HG03039 (cell line): ENCODE data around the gene ALDH3B2.
"Not testable (repeated sequence)": the region's sequence is repeated elsewhere in the genome, so short reads cannot be mapped to it uniquely, and the experiment has no call there.

Experiments
- ATAC-seq: cut with Tn5 transposase; IDR thresholded peaks from one replicate; pipeline ENCODE4 v1.9.1; 2021; ENCODE audit warnings: mild to moderate bottlenecking, moderate library complexity; ENCODE audit not compliant: unreplicated experiment

Gene ALDH3B2

DNA sequence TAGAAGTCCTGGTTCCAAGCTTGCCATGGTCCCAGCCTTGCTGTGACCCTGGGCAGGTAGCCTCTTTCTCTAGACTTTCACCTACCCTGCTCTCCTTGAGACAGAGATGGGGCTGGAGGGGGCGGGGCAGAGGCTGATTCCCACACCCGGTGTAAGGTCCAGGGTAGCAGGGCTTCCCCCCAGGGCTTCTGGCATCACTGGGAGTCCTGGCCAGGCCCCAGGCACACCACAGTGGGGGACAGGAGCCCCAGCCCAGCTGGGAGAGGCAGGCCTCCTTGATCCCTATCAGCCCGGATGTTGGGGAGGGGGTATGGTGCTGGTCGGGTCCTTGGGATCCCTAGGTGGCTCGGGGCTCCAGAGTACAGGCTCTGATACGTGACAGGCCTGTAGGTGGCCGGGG is 43.0 kb downstream of the ALDH3B2 start:
- no peak for ATAC-seq

DNA sequence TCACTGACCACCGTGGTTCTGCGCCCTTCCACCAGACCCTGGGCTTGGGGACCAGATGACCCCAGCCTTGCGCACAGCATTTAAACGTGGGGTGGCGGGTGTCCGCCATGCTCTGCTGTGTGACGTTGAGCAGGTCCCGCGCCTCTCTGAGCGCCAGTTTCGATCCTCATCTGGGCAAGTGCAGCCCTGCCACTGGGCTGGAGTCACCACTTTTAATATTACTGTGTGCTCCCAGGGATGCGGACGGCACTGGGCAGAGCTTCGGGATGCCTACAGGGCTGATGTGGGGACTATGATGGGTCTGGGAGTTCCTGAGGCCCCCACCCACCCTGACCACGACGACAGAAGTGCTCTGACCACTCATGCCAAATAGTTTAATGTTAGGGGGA is 43.5 kb downstream of the ALDH3B2 start:
- no peak for ATAC-seq

DNA sequence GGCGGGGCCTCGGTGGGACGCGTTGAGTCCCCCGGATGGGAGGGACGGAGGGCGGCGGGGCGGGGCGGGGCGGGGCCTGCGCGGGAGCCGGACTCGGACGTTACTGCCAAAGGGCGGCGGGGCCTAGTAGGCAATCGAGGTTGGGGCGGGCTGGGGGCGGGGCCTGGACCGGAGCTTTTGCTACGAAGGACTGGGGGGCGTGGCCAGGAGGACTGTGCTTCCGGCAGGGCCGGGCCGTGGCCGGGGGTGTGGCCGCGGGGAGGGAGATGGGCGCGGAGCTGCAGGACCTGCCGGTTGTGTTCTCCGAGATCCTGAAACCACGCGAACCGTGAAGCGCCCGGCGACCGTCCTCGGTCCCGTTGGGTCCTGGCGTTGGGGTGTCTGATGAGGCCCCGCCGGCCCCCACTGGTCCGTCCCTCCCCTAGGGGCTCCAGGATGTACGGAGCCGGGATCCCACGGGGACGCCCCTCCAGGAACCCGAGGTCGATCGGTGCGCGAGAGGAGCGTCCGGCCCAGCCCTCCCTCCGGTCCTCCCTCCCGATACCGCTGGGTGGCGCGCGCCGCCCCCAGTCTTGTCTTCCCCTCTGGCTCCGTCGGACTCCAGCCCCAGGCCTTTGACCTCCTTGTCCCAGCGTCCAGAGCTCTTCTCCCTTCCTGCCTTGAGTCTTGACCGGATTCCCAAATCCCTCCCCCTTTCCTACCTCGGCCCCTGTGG is 44.0 kb downstream of the ALDH3B2 start:
- peak; percentile 54 for ATAC-seq

DNA sequence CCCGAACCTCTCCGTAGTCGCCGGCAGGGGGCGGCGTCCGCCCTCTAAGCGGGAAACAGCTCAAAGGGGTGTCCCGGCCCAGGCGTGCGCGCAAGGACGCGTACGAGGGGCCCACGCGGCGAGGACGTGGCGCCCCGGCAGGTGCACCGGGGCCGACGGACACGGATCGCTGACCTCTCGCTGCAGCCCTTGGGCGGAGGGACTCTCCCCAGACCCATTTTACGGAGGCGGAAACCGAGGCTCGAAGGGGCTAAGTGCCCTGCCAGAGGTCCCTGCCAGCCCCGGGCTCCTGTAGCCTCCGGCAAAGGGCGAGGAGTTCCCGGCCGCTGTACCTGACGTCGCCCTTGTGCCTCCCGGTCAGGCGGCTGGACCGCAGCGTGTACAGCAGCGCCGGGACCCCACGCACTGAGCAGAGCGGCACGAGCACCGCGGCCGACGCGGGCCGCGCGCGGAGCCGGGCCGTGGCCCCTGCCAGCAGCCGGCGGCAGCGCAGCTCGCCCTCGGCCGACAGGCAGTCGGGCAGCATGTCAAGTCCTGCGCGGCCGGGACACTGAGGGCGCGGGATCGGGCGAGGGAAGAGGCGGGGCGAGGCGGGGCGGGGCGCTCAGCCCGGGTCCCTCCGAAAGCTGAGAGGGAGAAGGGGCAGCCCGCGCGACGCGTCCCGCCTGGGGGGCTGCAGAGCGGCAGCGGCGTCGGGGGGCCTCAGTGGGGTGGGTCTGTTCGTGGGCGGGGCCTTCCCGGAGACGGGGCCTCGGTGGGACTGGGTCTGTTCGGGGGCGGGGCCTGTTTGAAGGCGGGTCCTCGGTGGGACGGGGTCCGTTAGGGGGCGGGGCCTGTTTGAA is 44.8 kb downstream of the ALDH3B2 start, which contains the start of gene NUDT8:
NUDT8 (minus strand) TSS at position 552 of the 842 bp plus-strand sequence; CDS start at position 526, 26 bp downstream.
- ATAC-seq: peak; percentile 43

DNA sequence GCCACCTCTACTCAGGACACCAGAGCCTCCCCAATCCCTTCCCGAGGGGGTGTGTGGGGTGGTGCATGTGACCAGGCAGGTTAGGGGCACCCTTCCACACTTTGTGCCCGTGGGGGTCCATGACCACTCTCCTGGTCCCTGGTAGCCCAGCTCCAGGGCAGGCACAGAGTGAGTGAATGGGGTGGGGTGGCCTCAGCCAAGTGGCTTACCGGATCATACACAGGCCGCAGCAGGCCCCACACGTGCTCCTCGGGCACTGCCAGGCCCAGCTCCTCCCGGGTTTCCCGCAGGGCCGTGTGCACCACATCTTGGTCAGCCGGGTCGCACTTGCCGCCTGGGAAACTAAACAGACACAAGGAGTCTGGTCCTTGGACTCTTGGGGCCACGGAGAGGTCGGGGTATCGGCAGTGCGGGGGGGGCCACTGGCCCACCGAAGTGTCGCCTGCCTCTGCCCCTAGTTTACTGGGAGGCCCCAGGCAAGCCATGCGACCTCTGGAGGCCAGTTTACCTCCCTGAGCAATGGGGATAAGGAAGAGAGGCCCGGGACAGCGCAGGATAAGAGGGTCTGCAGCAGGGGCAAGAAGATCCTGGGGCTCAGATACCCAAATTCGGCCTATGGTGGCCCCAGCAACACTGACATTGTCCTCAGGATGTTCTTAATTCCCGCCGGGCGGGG is 45.6 kb downstream of the ALDH3B2 start:
- ATAC-seq: no peak

DNA sequence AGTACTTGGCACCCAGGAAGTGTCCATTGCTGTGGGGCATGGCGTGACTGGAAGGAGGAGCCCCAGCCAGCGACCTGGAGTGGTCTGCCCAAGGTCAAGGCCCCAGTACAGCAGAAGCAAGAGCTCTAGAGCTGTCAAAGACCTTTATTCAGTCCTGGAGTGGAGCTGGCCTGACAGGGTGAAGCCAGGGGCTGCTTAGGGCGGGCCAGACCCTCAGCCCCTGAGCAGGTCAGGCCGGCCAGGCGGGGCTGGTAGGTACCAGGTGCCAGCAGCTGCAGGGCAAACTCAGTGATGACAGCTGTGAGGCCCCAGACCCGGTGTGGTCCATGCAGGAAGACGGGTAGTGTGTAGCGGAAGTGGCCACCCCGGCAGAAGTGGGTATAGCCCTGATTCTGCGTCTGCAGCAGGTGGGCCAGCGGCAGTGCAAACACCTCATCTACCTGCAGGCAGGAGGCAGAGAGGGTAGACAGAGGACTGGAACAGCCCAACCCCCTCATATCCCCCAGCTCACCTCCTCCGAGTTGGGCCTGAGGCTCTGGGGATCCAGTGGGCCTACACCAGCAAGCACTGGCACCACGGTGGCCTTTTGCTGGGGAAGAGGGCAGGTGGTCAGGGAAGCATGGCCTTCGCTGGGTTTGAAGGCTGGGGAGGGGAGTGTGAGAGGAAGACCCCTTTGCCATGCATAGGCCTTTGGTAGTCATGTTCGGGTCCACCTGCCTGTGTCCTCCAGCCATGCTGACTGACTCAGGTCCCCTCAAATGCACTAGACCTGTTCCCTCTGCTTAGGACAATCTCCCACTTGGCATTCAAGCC is 46.4 kb downstream of the ALDH3B2 start:
- ATAC-seq: no peak

DNA sequence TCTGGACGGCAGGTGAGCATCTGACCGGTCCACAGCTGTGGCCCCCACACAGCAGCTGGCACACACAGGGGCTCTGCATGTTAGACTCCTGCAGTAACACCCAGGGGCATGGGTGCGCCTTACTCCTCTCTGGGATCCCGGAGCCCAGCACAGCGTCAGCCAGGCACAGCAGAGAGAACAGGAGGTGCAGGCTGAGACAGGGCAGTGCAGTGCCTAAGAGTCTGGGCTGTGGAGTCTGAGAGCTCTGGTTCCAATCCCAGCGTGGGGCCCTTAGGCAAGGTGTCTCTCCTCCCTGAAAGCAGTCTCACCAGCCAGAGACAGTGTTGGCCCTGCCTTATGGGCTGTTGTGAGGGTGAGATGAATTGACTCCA is 47.0 kb downstream of the ALDH3B2 start:
- no peak for ATAC-seq

DNA sequence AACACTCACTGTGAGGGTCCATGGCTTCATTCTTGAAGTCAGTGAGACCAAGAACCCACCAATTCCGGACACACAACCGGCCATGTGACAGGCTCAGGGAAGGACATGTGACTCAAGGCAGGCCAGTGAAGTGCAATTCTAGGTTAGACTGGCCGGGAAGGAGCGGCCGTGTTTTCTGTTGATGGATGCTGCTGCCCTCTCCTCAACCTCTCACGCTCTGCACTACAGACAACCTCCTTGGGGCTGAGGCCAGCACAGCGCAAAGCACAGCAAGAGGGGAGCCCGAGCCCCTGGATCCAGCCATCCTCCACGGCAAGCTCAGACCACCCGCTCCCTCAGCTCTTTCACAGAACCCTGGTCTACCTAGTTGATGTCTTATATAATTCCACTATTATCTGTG is 47.5 kb downstream of the ALDH3B2 start:
- ATAC-seq: no peak

DNA sequence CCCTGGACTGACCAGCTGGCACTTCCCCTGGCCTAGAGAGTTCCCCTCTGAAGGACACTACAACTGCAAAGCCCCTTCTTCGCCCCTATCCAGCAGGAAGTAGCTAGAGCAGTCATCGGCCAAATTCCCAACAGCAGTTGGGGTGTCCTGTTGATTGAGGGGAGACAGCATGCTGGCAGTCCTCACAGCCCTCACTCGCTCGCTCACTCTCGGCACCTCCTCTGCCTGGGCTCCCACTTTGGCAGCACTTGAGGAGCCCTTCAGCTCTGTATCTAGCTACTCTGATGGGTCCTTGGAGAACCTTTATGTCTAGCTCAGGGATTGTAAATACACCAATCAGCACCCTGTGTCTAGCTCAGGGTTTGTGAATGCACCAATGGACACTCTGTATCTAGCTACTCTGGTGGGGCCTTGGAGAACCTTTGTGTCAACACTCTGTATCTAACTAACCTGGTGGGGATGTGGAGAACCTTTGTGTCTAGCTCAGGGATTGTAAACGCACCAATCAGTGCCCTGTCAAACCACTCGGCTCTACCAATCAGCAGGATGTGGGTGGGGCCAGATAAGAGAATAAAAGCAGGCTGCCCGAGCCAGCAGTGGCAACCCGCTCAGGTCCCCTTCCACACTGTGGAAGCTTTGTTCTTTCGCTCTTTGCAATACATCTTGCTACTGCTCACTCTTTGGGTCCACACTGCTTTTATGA is 48.1 kb downstream of the ALDH3B2 start:
- not testable (repeated sequence) for ATAC-seq

DNA sequence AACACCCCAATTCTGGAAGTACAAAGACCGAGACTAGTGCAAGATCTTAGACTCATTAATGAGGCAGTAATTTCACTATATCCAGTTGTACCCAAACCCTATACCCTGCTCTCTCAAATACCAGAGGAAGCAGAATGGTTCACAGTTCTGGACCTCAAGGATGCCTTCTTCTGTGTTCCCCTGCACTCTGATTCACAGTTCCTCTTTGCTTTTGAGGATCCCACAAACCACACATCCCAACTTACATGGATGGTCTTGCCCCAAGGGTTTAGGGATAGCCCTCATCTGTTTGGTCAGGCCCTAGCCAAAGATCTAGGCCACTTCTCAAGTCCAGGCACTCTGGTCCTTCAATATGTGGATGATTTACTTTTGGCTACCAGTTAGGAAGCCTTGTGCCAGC is 50.6 kb downstream of the ALDH3B2 start:
- ATAC-seq: not testable (repeated sequence)

DNA sequence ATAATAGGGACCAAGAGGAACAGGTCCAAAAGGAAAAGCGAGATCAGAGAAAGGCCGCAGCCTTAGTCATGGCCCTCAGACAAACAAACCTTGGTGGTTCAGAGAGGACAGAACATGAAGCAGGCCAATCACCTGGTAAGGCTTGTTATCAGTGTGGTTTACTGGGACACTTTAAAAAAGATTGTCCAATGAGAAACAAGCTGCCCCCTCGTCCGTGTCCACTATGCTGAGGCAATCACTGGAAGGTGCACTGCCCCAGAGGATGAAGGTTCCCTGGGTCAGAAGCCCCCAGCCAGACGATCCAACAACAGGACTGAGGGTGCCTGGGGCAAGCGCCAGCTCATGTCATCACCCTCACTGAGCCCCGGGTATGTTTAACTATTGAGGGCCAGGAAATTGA is 51.5 kb downstream of the ALDH3B2 start:
- ATAC-seq: not testable (repeated sequence)

DNA sequence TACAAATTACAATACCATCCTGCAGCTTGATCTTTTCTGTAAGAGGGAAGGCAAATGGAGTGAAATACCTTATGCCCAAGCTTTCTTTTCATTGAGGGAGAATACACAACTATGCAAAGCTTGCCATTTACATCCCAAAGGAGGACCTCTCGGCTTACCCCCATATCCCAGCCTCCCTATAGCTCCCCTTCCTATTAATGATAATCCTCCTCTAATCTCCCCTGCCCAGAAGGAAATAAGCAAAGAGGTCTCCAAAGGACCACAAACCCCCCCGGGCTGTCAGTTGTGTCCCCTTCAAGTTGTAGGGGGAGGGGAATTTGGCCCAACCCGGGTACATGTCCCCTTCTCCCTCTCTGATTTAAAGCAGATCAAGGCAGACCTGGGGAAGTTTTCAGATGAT is 52.5 kb downstream of the ALDH3B2 start:
- ATAC-seq: not testable (repeated sequence)

DNA sequence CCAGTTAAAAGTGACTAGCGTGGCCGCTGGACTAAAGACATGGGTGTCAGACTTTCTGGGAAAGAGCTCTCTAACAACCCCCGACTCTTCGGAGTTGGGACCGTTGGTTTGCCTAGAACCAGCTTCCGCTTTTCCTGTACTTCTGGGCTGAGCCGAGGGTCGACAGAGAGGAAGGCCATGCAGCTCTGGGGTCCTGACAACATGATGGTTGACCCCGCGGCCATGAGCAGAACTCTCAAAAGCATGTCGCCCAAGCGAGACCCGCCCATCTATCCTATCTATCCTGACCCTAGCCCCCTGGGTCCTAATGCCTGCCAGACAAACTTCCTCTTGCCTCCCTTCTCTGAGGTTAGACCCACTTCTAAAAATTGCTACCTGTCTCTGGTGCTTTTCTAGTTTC is 53.8 kb downstream of the ALDH3B2 start:
- ATAC-seq: not testable (repeated sequence)

DNA sequence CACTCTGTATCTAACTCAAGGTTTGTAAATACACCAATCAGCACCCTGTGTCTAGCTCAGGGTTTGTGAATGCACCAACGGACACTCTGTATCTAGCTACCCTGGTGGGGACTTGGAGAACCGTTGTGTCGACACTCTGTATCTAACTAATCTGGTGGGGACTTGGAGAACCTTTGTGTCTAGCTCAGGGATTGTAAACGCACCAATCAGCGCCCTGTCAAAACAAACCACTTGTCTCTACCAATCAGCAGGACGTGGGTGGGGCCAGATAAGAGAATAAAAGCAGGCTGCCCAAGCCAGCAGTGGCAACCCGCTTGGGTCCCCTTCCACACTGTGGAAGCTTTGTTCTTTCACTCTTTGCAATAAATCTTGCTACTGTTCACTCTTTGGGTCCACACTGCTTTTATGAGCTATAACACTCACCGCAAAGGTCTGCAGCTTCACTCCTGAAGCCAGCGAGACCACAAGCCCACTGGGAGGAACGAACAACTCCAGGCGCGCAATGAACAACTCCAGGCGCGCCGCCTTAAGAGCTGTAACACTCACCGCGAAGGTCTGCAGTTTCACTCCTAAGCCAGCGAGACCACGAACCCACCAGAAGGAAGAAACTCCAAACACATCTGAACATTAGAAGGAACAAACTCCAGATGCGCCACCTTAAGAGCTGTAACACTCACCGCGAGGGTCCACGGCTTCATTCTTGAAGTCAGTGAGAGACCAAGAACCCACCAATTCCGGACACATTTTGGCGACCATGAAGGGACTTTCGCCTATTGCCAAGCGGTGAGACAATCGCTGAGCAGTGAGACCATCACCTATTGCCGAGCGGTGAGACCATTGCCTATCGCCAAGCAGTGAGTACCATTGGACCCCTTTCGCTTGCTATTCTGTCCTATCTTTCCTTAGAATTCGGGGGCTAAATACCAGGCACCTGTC is 54.5 kb downstream of the ALDH3B2 start:
- ATAC-seq: not testable (repeated sequence)

DNA sequence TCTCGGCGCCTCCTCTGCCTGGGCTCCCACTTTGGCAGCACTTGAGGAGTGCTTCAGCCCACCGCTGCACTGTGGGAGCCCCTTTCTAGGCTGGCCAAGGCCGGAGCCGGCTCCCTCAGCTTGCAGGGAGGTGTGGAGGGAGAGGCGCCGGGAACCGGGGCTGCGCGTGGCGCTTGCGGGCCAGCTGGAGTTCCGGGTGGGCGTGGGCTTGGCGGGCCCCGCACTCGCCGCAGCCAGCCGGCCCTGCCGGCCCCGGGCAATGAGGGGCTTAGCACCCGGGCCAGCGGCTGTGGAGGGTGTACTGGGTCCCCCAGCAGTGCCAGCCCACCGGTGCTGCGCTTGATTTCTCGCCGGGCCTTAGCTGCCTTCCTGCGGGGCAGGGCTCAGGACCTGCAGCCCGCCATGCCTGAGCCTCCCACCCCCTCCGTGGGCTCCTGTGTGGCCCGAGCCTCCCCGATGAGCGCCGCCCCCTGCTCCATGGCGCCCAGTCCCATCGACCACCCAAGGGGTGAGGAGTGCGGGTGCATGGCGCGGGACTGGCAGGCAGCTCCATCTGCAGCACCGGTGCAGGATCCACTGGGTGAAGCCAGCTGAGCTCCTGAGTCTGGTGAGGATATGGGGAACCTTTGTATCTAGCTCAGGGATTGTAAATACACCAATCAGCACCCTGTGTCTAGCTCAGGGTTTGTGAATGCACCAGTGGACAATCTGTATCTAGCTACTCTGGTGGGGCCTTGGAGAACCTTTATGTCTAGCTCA is 55.3 kb downstream of the ALDH3B2 start:
- not testable (repeated sequence) for ATAC-seq

DNA sequence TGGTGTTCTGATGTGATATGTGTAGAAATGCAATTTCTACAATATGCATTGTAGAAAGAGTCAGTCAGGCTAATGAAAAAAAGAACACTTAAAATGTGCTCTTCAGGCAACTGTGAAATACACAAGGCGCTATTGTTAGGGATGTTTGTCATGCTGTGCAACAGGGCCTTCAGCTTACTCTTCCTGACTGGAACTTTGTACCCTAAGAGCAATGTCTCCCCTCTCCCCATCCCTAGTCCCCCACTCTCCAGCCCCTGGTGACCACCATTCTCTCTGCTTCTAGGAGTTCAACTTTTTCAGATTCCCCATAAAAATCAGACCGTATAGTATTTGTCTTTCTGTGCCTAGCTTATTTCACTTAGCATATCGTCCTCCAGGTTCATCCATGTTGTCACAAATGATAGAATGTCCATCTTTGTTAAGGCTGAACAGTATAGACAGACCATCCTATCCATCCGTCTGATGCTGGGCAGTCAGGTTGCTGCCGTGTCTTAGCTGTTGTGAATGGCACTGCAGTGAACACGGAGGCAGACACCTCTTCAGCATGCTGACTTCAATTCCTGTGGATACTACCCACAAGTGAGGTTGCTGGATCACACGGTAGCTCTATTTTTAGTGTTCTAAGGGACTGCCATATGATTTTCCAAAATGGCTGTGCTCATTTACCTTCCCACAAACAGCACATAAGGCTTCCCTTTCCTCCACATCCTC is 57.0 kb downstream of the ALDH3B2 start:
- ATAC-seq: no peak

DNA sequence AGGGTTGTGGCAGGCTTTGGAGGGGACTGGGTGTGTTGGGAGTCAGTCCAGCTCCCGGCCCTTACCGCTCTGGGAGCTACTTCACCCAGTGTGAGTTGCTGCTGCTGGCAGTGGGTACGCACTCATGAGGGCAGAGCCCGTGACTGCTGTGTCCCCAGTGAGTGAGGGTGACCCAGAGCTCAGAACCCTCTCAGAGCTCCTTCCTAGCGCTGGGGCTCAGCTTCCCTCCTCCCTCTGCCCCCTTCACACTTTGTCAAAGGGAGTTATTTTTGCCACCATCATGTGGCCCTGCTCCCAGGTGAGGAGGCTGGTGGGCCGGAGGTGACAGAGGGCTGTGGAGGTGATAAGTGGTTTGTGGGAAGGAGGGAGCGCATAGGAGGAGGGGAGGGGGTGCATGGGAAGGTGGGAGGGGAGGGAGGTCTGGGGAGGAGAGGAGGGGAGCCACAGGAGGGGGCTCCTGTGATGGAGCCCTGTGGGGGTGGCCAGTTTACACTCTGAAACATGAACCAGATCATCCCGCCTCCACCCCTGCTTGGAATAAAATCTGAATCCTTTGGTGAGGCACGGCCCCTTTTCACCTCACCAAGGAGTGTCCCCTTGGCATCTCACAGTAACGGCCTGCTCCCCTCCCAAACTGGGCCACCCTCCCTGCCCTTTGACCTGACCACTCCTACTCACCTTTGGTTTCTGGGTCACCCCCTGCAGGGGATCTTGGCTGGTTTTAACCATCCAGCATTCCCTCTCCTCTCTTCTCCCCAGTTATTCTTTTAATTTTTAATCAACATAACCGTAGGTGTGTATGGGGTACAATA is 57.8 kb downstream of the ALDH3B2 start:
- no peak for ATAC-seq
